Right kidney (tissue), 1 donor: ENCODE data around the gene ARHGAP26.

Source experiments
- DNase-seq: peaks from one replicate; pipeline ENCODE4 v3.0.0-alpha.2; 2016

ARHGAP26 gene

GRCh38 chr5:143228597-143229293, 458.6 kb downstream of the ARHGAP26 start:
- no peak for DNase-seq

DNA sequence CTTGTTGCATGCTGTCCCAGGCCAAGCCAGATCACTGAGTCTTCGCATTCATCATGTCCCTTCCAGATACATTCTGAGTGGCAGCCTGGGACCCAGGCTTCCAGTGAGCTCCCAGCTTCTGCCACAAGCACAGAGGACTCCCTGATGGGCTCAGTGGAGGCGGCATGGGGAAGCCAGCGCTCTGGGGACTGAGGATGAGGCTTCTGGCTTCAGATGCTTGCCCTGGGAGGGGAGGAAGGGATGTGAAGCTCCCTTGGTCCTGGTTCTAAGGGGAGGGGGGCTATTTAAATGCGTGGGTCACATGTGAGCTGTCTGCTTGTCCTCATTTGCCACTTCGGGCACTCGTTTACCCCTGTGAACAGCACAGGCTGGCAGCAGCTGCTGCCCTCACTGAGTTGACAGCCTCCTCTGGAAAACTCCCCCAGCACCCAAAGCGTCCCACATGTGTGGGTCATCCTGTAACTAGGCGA, 459.3 kb downstream of the ARHGAP26 start:
- DNase-seq: no peak

- DNase-seq: no peak
These were observed 459.9 kb downstream of the ARHGAP26 start for GRCh38 chr5:143229896-143230675.

- DNase-seq: no peak
These were observed 460.5 kb downstream of the ARHGAP26 start for GRCh38 chr5:143230676-143230996.

DNA sequence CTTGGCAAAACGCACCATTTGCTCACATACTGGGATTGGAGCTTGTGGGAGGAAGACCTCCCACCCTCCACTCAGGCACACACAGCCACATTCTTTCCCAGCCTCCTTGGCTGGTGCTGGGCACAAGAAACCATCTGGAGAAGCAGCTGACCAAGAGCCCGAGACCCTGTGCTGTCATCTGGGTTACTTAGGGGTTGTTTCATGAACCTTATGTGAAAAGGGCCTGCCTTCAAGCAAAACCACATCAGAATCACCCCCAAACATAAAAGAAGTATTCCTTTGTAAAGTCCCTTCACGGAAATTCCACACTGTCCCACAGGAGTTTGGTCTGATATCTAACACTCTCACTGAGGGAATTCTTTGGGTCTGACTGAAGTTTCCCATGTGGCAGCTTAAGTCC, 461.2 kb downstream of the ARHGAP26 start:
- DNase-seq: no peak

DNA sequence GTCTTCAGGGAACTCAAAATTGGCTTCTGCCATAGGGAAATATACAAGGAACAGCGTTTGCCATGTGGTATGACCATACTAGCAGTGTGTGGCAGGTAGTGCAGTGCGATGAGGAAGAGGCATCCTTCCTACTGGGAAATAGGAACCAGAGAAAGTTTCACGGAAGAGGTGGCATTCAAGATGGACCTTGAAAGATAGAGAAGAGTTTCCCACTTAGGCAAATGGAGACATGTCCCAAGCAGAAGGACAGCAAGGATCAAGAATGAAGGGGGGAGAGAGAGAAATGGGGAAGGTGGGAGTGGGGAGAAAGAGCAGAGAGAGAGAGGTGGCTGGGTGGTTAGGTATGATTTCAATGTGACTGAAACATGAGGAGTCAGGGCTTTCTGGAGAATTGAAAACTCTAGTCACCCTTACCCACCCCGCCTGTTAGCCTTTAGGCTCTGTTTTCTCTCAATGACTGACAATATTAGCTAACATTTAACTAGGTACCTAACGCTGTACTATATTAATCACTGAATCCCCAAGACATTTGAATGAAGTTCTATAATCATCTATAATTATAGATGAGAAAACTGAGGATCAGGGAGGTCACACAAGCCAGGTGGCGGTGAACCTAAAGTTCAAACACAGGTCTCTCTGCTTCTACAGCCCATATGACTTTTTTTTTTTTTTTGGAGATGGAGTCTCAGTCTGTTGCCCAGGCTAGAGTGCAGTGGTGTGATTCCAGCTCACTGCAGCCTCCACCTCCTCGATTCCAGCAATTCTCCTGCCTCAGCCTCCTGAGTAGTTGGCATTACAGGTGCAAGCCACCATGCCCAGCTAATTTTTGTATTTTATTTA, 462.0 kb downstream of the ARHGAP26 start:
- no peak for DNase-seq

GRCh38 chr5:143233031-143233430, 462.9 kb downstream of the ARHGAP26 start:
- DNase-seq: no peak

DNA sequence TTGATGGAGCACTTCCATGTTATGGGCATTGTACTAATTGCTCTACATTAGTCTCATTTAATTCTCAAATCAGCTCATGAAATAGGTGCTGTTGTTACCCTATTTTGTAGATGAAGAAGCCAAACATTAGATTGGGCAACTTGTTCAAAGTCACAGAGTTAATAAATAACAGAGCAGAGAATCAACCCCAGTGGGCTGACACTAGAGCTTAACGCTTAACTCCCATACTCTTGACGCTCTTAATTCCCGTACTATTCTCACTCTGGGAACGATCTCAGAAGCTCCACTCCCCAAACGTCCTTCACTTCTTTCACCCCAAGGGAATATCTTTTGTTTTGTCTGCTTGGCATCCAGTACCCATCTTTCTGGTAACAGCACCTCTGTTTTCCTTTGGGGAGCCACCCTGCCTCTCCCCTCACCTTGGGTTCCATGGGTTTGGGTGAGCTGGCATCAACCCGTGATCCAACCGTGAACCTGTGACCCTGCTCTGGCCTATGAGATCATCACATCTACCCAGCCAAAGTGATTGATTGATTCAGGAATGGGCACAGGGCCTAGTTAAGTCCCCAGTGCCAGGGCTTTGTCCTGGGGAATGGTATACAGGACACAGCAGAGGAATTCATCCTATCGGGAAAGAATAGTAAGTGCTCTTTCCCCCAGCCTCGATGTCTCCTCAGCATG, 464.1 kb downstream of the ARHGAP26 start:
- no peak for DNase-seq

DNA sequence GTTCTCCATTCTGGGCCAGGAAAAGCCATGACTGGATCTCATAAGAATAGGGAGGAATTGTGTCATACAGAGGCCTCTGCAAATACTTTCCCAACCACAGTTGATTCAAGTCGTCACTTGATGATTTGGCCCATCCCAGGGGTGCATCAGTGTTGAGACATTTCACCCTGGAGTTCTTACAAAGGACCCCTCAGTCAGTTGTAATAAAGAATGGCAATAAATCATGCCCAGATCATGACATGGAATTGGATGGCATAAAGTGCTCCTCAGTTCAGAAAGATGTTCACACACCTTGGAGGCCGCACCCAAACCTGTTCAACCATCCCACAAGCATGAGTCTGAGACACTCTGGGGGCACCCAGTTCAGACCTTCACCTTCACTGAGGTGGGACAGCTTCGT, 465.2 kb downstream of the ARHGAP26 start:
- DNase-seq: no peak

DNA sequence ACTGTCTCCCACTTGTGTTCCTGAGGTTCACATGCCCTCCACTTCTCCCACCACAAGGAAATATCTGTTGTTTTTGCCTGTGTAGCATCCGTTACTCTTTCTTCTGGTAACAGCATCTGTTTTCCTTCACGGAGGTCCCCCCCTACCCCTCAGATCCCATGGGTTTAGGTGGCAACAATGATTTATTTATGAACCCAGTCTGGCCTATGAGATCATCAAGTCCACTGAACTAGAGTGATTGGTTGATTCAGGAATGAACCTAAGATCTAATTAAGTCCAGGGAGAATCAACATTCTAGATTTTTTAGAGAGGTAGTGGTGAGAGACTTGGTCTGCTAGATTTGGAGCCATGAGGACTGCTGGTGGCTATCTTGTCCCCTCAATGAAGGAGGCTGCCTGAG, 466.5 kb downstream of the ARHGAP26 start:
- DNase-seq: no peak

DNA sequence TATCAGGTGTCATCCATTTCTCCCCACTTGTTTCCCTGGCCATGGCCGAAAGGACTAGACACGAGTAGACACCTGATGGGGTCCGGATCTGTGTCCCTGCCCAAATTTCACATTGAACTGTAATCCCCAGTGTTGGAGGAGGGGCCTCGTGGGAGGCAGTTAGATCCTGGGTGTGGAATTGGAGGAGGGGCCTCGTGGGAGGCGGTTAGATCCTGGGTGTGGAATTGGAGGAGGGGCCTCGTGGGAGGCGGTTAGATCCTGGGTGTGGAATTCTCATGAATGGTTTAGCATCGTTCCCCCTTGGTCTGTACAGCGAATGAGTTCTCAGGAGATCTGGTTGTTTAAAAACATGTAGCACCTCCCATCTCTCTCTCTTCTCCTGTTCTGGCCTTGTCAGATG, 467.5 kb downstream of the ARHGAP26 start:
- DNase-seq: no peak

GRCh38 chr5:143238620-143239019, 468.4 kb downstream of the ARHGAP26 start:
- no peak for DNase-seq

DNA sequence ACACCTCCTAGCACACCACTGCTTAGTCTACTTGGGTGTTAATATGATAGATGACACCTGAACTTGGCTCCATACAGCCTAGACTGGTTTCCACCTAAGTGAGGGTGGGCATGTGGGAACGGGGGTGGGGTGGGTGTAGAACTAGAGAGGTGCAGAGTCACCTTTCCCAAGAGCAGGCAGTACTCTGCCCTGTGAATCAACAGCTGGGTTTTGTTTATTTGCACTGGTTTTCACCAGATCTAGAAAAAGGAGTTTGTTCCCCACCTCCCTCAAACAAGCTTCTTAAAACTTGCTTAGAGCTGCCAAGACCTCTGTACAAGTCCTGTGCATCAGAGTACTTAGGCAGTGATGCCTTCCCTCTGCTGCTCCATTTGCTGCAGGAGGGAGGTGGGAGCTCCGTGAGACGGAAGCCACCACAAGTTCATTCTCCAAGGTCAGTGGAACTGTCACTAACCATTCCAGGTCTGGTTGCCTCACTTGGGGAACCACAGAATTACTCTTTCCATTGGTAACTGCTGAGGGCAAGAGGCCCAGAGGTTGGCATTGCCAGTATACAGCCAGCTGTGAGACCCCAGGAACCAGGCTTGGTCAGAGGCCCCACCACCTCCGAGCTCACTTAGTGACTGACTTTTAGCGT, 469.8 kb downstream of the ARHGAP26 start:
- no peak for DNase-seq

DNA sequence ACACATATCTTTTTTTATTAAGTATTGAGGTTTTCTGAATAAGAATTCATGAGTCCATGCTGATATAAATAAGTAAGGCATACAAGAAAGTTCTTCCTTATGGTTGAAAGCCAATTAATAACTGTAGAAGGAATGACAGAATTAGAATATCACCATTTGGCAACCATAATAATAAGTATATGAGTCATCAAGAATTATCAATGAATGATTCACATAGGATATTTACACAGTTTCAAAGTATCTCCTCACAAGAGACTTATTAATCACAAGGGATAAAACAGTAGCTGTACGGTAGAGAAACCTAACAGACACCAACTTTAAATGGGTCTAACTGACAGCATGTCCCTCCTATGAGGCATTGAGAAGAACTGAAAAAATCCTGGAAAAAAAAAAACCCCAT, 471.7 kb downstream of the ARHGAP26 start:
- no peak for DNase-seq

- no peak for DNase-seq
These were observed 472.9 kb downstream of the ARHGAP26 start for GRCh38 chr5:143243103-143243502.

- DNase-seq: no peak
These were observed 474.0 kb downstream of the ARHGAP26 start for GRCh38 chr5:143244000-143244736.

DNA sequence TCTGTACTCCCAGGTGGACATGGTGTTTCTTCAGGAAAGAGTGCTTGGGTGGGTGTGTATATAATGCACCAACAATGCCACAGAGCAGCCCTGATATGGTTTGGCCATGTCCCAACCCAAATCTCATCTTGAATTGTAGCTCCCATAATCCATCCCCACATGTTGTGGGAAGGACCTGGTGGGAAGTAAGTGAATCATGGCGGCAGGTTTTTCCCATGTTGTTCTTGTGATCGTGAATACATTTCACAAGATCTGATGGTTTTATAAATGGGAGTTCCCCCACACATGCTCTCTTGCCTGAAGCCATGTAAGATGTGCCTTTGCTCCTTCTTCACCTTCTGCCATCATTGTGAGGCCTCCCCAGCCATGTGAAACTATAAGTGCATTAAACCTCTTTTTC, 474.8 kb downstream of the ARHGAP26 start:
- DNase-seq: no peak

GRCh38 chr5:143245929-143246561, 475.9 kb downstream of the ARHGAP26 start:
- no peak for DNase-seq

- DNase-seq: no peak
These were observed 477.1 kb downstream of the ARHGAP26 start for GRCh38 chr5:143247134-143247815.

DNA sequence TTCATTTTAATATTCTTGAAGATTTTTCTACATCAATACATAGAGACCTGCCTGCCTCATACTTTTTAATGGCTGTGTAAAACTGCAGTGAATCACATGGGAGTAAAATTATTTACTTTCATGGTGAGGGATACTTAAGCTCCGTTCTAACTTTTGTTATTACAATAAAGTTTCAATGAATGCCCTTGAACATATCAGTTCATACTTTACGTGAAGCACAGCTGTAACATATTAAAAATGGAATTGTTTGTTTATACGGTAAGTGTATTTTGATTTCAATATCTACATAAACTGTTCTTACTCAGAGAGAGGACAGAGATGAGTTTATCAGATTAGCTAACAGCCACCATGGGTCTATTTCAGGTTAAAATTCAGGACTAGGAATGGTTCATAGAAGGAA, 478.2 kb downstream of the ARHGAP26 start:
- no peak for DNase-seq
